Astrocyte of the cerebellum (primary cell): ENCODE data around the gene SH3RF3.

Experiments
- DNase-seq: peaks from one replicate; pipeline ENCODE4 v3.0.0-alpha.2; 2011; ENCODE audit warnings: low read depth
- H3K4me3 ChIP-seq: 2 replicates; pipeline ENCODE4 v1.5.1; 2011; ENCODE audit warnings: mild to moderate bottlenecking, low read depth, low read length, moderate library complexity
- CTCF ChIP-seq: IDR thresholded peaks from 2 replicates; pipeline ENCODE4 v1.5.1; 2012; ENCODE audit warnings: low read length, low read depth, moderate library complexity, mild to moderate bottlenecking; ENCODE audit errors: missing control alignments
- in situ Hi-C: cut with HindIII; loops from 2 replicates; pipeline ENCODE4 v1.10.0; 2017; ENCODE audit warnings: low sequenced_read_pairs

Gene SH3RF3

GRCh38 chr2:109352056-109352897 is 223.3 kb downstream of the SH3RF3 start:
- in situ Hi-C loops = no loop called here
- TF ChIP-seq CTCF = no peak
- DNase-seq = no peak
- no peak overlapping the region for H3K4me3 ChIP-seq

GRCh38 chr2:109352898-109353689 is 224.1 kb downstream of the SH3RF3 start:
- in situ Hi-C loops = no loop called here
- no peak for TF ChIP-seq CTCF
- no peak overlapping the region for H3K4me3 ChIP-seq
- no peak for DNase-seq

- no peak overlapping the region for H3K4me3 ChIP-seq
- no peak for DNase-seq
- no peak for TF ChIP-seq CTCF
- in situ Hi-C loops = no loop called here
Measured at GRCh38 chr2:109353806-109354745, 225.1 kb downstream of the SH3RF3 start.

GRCh38 chr2:109355192-109355843 is 226.3 kb downstream of the SH3RF3 start:
- no peak for DNase-seq
- TF ChIP-seq CTCF = no peak
- in situ Hi-C loops = no loop called here
- H3K4me3 ChIP-seq = no peak overlapping the region

- in situ Hi-C loops = no loop called here
- no peak for DNase-seq
- no peak for TF ChIP-seq CTCF
- H3K4me3 ChIP-seq = no peak overlapping the region
Measured at GRCh38 chr2:109356324-109357035, 227.5 kb downstream of the SH3RF3 start.
